H9 (cell line): Measurements from ENCODE around the gene WDR5B. TPM values are rescaled to one million over a fixed set of nuclear protein-coding genes. Genes with fewer than 3 reads are reported as not detected.

Experiments used
- DNase-seq: peaks from one replicate; pipeline ENCODE4 v3.0.0-alpha.2; 2017
- H2AFZ ChIP-seq: one replicate; pipeline ENCODE4 v1.6.1; 2013; ENCODE audit warnings: mild to moderate bottlenecking, low read length, control low read depth, moderate library complexity
- H2AK5ac ChIP-seq: 2 replicates; pipeline ENCODE4 v1.6.1; 2013; ENCODE audit warnings: low read length, control low read depth, mixed read lengths; ENCODE audit not compliant: insufficient read length
- H2BK120ac ChIP-seq: one replicate; pipeline ENCODE4 v1.6.1; 2013; ENCODE audit warnings: low read depth, mild to moderate bottlenecking, low read length, control low read depth, inconsistent platforms; ENCODE audit not compliant: poor library complexity, severe bottlenecking
- H2BK12ac ChIP-seq: 2 replicates; pipeline ENCODE4 v1.6.1; 2013; ENCODE audit warnings: low read length, control low read depth, mixed read lengths, low read depth; ENCODE audit not compliant: insufficient read length
- H2BK15ac ChIP-seq: 2 replicates; pipeline ENCODE4 v1.6.1; 2013; ENCODE audit warnings: low read depth, low read length, control low read depth
- H2BK20ac ChIP-seq: one replicate; pipeline ENCODE4 v1.6.1; 2013; ENCODE audit warnings: low read depth, mild to moderate bottlenecking, low read length, control low read depth, inconsistent platforms; ENCODE audit not compliant: poor library complexity, severe bottlenecking
- H2BK5ac ChIP-seq: 2 replicates; pipeline ENCODE4 v1.6.1; 2013; ENCODE audit warnings: low read length, control low read depth, mixed read lengths; ENCODE audit not compliant: insufficient read length
- H3K14ac ChIP-seq: 2 replicates; pipeline ENCODE4 v1.6.1; 2013; ENCODE audit warnings: low read length, control low read depth; ENCODE audit not compliant: insufficient read depth
- H3K18ac ChIP-seq: 2 replicates; pipeline ENCODE4 v1.6.1; 2013; ENCODE audit warnings: low read depth, mild to moderate bottlenecking, mixed read lengths, low read length, control low read depth; ENCODE audit not compliant: insufficient read length
- H3K23ac ChIP-seq: 2 replicates; pipeline ENCODE4 v1.6.1; 2013; ENCODE audit warnings: low read length, control low read depth, mixed read lengths, low read depth; ENCODE audit not compliant: insufficient read length
- H3K23me2 ChIP-seq: 2 replicates; pipeline ENCODE4 v1.6.1; 2013; ENCODE audit warnings: low read depth, mild to moderate bottlenecking, mixed read lengths, low read length, control low read depth; ENCODE audit not compliant: insufficient read length, poor library complexity, severe bottlenecking
- H3K27ac ChIP-seq: 2 replicates; pipeline ENCODE4 v1.5.1; 2013; ENCODE audit warnings: low read length, control low read depth, mixed read lengths, low read depth; ENCODE audit not compliant: insufficient read length
- H3K27me3 ChIP-seq: 2 replicates; pipeline ENCODE4 v1.6.1; 2013; ENCODE audit warnings: low read length, control low read depth, inconsistent platforms; ENCODE audit not compliant: insufficient read depth
- H3K4ac ChIP-seq: 2 replicates; pipeline ENCODE4 v1.6.1; 2013; ENCODE audit warnings: low read depth, mild to moderate bottlenecking, control low read depth, inconsistent platforms, low read length, moderate library complexity
- H3K4me1 ChIP-seq: 2 replicates; pipeline ENCODE4 v1.6.1; 2013; ENCODE audit warnings: low read length, control low read depth, inconsistent platforms; ENCODE audit not compliant: insufficient read depth
- H3K4me2 ChIP-seq: 2 replicates; pipeline ENCODE4 v1.6.1; 2013; ENCODE audit warnings: low read length, control low read depth, mixed read lengths; ENCODE audit not compliant: insufficient read length, insufficient read depth
- H3K56ac ChIP-seq: 2 replicates; pipeline ENCODE4 v1.6.1; 2013; ENCODE audit warnings: low read depth, mild to moderate bottlenecking, mixed read lengths, low read length, control low read depth; ENCODE audit not compliant: insufficient read length
- H3K79me1 ChIP-seq: 2 replicates; pipeline ENCODE4 v1.6.1; 2013; ENCODE audit warnings: low read depth, mild to moderate bottlenecking, moderate library complexity, low read length, control low read depth, inconsistent platforms; ENCODE audit not compliant: insufficient read depth, poor library complexity, severe bottlenecking
- H3K79me2 ChIP-seq: 2 replicates; pipeline ENCODE4 v1.6.1; 2013; ENCODE audit warnings: low read length, control low read depth, inconsistent platforms; ENCODE audit not compliant: insufficient read depth
- H3K9ac ChIP-seq: 2 replicates; pipeline ENCODE4 v1.6.1; 2013; ENCODE audit warnings: low read length, control low read depth, mixed read lengths; ENCODE audit not compliant: insufficient read length; ENCODE audit errors: extremely low read depth
- H3K9me3 ChIP-seq: one replicate; pipeline ENCODE4 v1.6.1; 2013; ENCODE audit warnings: low read depth, low read length, inconsistent platforms; ENCODE audit not compliant: control insufficient read depth
- H3T11ph ChIP-seq: one replicate; pipeline ENCODE4 v1.6.1; 2013; ENCODE audit warnings: mild to moderate bottlenecking, low read length, control low read depth, inconsistent platforms
- H4K20me1 ChIP-seq: one replicate; pipeline ENCODE4 v1.6.1; 2013; ENCODE audit not compliant: control insufficient read depth, insufficient read length, insufficient read depth
- H4K5ac ChIP-seq: 2 replicates; pipeline ENCODE4 v1.6.1; 2013; ENCODE audit warnings: low read depth, mild to moderate bottlenecking, mixed read lengths, low read length, control low read depth; ENCODE audit not compliant: insufficient read length
- H4K8ac ChIP-seq: replicated peaks from 2 replicates; pipeline ENCODE4 v1.6.1; 2013; ENCODE audit warnings: low read length, control low read depth, mixed read lengths, low read depth; ENCODE audit not compliant: insufficient read length
- H4K91ac ChIP-seq: 2 replicates; pipeline ENCODE4 v1.6.1; 2013; ENCODE audit warnings: low read depth, mild to moderate bottlenecking, moderate library complexity, mixed read lengths, low read length, control low read depth; ENCODE audit not compliant: insufficient read length
- H3K27ac Mint-ChIP-seq, 3 experiments: 2 replicates in 2 of 3; 3 replicates in 1 of 3; pipeline ENCODE4 v1.8.0; 2020 to 2021; ENCODE audit warnings: mixed read lengths in 3 of 3, mild to moderate bottlenecking in 1 of 3, moderate library complexity in 1 of 3
- H3K27me3 Mint-ChIP-seq: 2 replicates; pipeline ENCODE4 v1.8.0; 2021; ENCODE audit warnings: low read depth, mild to moderate bottlenecking, moderate library complexity, mixed read lengths
- H3K36me3 Mint-ChIP-seq, 3 experiments: 2 replicates in 2 of 3; 3 replicates in 1 of 3; pipeline ENCODE4 v1.8.0; 2020 to 2021; ENCODE audit warnings: low read depth in 3 of 3, mixed read lengths in 3 of 3; ENCODE audit not compliant: insufficient read depth in 1 of 3
- H3K4me1 Mint-ChIP-seq, 2 experiments: 2 replicates each; pipeline ENCODE4 v1.8.0; 2020; ENCODE audit warnings: mixed read lengths in 2 of 2
- H3K4me3 Mint-ChIP-seq, 2 experiments: 2 replicates in 1 of 2; 3 replicates in 1 of 2; pipeline ENCODE4 v1.8.0; 2020 to 2021; ENCODE audit warnings: mild to moderate bottlenecking in 2 of 2, mixed read lengths in 2 of 2, moderate library complexity in 1 of 2
- H3K9me3 Mint-ChIP-seq, 2 experiments: 2 replicates in 1 of 2; 3 replicates in 1 of 2; pipeline ENCODE4 v1.8.0; 2020; ENCODE audit warnings: mild to moderate bottlenecking in 2 of 2, mixed read lengths in 2 of 2, moderate library complexity in 1 of 2
- CTCF ChIP-seq: fragments of 200-600 bp; sonication (generic); conservative IDR thresholded peaks from 3 replicates; pipeline ENCODE4 v1.8.0; 2021; ENCODE audit warnings: antibody characterized with exemption, mild to moderate bottlenecking
- WGBS: extraction: QIAGEN DNeasy Blood & Tissue Kit; methylation state at CpG from one replicate; pipeline ENCODE4 v1.1.7; 2013; ENCODE audit warnings: missing lambda C conversion rate, low lambda C conversion rate, mixed read lengths; ENCODE audit not compliant: insufficient read length; ENCODE audit errors: extremely low coverage; 5-methylcytosine and 5-hydroxymethylcytosine counted together
- total RNA-seq: library from RNA; stranded (reverse); gene quantifications from 2 replicates; pipeline ENCODE4 v1.2.1, GENCODE V29; 2021

The WDR5B gene
- total RNA-seq, 1 experiment from 2014 or later: 3.7 TPM

GRCh38 chr3:122395582-122395981, 20.3 kb downstream of the WDR5B start:
- no peak overlapping the region for H4K91ac ChIP-seq
- Mint-ChIP-seq H3K27me3 (no peaks in the 10 kb centered on the region), H3K9me3 (no peaks in the 10 kb centered on the region), H3K4me1 (peaks cover 0 to 8% of the 10 kb centered on the region in 2 experiments; a peak in 2 of 4 replicates), H3K27ac (no peak overlapping the region), H3K36me3 (peaks cover 0 to 10% (median 7%) of the 10 kb centered on the region in 3 experiments; a peak in 4 of 7 replicates), H3K4me3 (no peak overlapping the region)
- TF ChIP-seq CTCF: no peak
- H3K79me2 ChIP-seq: no peaks in the 10 kb centered on the region
- H4K8ac ChIP-seq: no peak overlapping the region
- H4K5ac ChIP-seq: no peak overlapping the region
- H3K23me2 ChIP-seq: no peaks in the 10 kb centered on the region
- no peak overlapping the region for H3K27ac ChIP-seq
- no peak overlapping the region for H3K23ac ChIP-seq
- H2BK15ac ChIP-seq: no peak overlapping the region
- no peak overlapping the region for H3K9ac ChIP-seq
- H2AFZ ChIP-seq: no peak overlapping the region
- no peak overlapping the region for H2BK120ac ChIP-seq
- no peak overlapping the region for H3K4me2 ChIP-seq
- no peaks in the 10 kb centered on the region for H4K20me1 ChIP-seq
- H2BK12ac ChIP-seq: no peak overlapping the region
- no peaks in the 10 kb centered on the region for H3K4me1 ChIP-seq
- no peak overlapping the region for H3K18ac ChIP-seq
- no peaks in the 10 kb centered on the region for H3K79me1 ChIP-seq
- H2AK5ac ChIP-seq: no peak overlapping the region
- H2BK5ac ChIP-seq: no peak overlapping the region
- H2BK20ac ChIP-seq: no peak overlapping the region
- DNase-seq: no peak
- WGBS: no CpG with 5 or more reads among the region's 3 CpGs
- H3K14ac ChIP-seq: no peak overlapping the region
- H3T11ph ChIP-seq: no peak overlapping the region
- no peak overlapping the region for H3K4ac ChIP-seq
- H3K27me3 ChIP-seq: no peaks in the 10 kb centered on the region
- no peak overlapping the region for H3K56ac ChIP-seq
- no peaks in the 10 kb centered on the region for H3K9me3 ChIP-seq
